ENCODE measurements around the gene PPFIA4. TPM values are rescaled to one million over a fixed set of nuclear protein-coding genes. Genes with fewer than 3 reads are reported as not detected.

Gene PPFIA4
- total RNA-seq, 1 experiment from 2014 or later, result 3.0 TPM

Other genes starting within 250 kb of the PPFIA4 start
- gene KDM5B, start 218.1 kb upstream of the PPFIA4 start, total RNA-seq (2021), result 71.2 and 73.8 TPM in 2 replicates
- 0.84 and 1.7 TPM in 2 replicates for gene PCAT6, start 215.5 kb upstream of the PPFIA4 start, total RNA-seq (2021)
- 11.1 and 12.2 TPM in 2 replicates for gene RABIF, start 137.3 kb upstream of the PPFIA4 start, total RNA-seq (2021)
- gene KLHL12, start 99.3 kb upstream of the PPFIA4 start, total RNA-seq (2021), result 17.8 and 22.9 TPM in 2 replicates
- 79.1 and 81.4 TPM in 2 replicates for gene ADIPOR1, start 68.2 kb upstream of the PPFIA4 start, total RNA-seq (2021)
- gene CYB5R1, start 59.2 kb upstream of the PPFIA4 start, total RNA-seq (2021), result 27.8 and 28.3 TPM in 2 replicates
- 65.1 and 68.4 TPM in 2 replicates for gene TMEM183A, start 19.1 kb upstream of the PPFIA4 start, total RNA-seq (2021)
- gene MYOG, start 59.5 kb downstream of the PPFIA4 start, total RNA-seq (2021), result not detected in 2 replicates
- 0.74 and 1.2 TPM in 2 replicates for gene ADORA1, start 101.2 kb downstream of the PPFIA4 start, total RNA-seq (2021)
- not detected in 2 replicates for gene MYBPH, start 149.3 kb downstream of the PPFIA4 start, total RNA-seq (2021)
- gene CHI3L1, start 160.2 kb downstream of the PPFIA4 start, total RNA-seq (2021), result not detected in 2 replicates
- gene CHIT1, start 203.2 kb downstream of the PPFIA4 start, total RNA-seq (2021), result not detected in 2 replicates

Data from A673 (cell line).